Gastrocnemius medialis (tissue), 4 donors: Measurements from ENCODE around the gene TMEM266.

ENCODE experiments used
- POLR2A ChIP-seq, 2 donors: fragments of 450-650 bp; IDR thresholded peaks; one replicate each; pipeline ENCODE4 v1.6.1; 2017; ENCODE audit warnings: antibody characterized with exemption in 2 of 2, mild to moderate bottlenecking in 2 of 2, moderate library complexity in 2 of 2
- TF ChIP-seq, protein P1 (sequence below), 5 experiments: fragments of 450-650 bp in 3 of 5; fragments of 200-600 bp in 2 of 5; sonication (generic) in 2 of 5; IDR thresholded peaks in 4 of 5; conservative IDR thresholded peaks in 1 of 5; 1 replicate in 4 of 5; 2 replicates in 1 of 5; pipeline ENCODE4 v1.5.1; 2016 to 2019; ENCODE audit warnings: antibody characterized with exemption in 5 of 5, mild to moderate bottlenecking in 3 of 5, moderate library complexity in 3 of 5

DNA sequence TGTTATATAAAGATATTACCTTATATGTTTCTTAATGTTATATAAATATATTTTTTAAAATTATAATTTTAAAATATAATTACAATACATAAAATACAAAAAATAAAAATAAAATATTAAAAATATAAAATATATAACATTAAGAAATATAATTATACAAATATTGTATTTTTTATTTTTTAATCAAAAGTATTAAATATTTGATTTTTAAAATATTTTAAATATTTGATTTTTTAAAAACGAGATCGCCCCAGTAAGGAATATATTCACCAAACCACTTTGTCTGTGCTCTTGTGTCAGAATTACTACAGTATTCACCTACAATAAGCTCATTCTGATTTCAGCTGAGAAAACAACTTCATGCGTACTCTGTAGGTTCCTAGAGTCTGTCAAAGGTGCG, 162.4 kb downstream of the TMEM266 start:
- TF ChIP-seq, protein P1, sequence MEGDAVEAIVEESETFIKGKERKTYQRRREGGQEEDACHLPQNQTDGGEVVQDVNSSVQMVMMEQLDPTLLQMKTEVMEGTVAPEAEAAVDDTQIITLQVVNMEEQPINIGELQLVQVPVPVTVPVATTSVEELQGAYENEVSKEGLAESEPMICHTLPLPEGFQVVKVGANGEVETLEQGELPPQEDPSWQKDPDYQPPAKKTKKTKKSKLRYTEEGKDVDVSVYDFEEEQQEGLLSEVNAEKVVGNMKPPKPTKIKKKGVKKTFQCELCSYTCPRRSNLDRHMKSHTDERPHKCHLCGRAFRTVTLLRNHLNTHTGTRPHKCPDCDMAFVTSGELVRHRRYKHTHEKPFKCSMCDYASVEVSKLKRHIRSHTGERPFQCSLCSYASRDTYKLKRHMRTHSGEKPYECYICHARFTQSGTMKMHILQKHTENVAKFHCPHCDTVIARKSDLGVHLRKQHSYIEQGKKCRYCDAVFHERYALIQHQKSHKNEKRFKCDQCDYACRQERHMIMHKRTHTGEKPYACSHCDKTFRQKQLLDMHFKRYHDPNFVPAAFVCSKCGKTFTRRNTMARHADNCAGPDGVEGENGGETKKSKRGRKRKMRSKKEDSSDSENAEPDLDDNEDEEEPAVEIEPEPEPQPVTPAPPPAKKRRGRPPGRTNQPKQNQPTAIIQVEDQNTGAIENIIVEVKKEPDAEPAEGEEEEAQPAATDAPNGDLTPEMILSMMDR (IDR thresholded peaks at IDR 0.05 in 4 of 5, conservative IDR thresholded peaks at IDR 0.05 in 1 of 5): no peak
- TF ChIP-seq POLR2A (IDR thresholded peaks at IDR 0.05): no peak
